Ishikawa (cell line): ENCODE measurements around the gene GRB7.

Source experiments
- CEBPB ChIP-seq: IDR thresholded peaks from 2 replicates; pipeline ENCODE4 v1.6.1; 2012
- CREB1 ChIP-seq: IDR thresholded peaks from 2 replicates; pipeline ENCODE4 v1.6.1; 2012; ENCODE audit warnings: low read depth
- EGR1 ChIP-seq: IDR thresholded peaks from 2 replicates; pipeline ENCODE4 v1.6.1; 2012
- EP300 ChIP-seq: IDR thresholded peaks from 2 replicates; pipeline ENCODE4 v1.6.1; 2012; ENCODE audit warnings: borderline replicate concordance
- FOXM1 ChIP-seq: IDR thresholded peaks from 2 replicates; pipeline ENCODE4 v1.6.1; 2012; ENCODE audit warnings: low read depth, borderline replicate concordance
- MAX ChIP-seq: IDR thresholded peaks from 2 replicates; pipeline ENCODE4 v1.6.1; 2012
- NFIC ChIP-seq: IDR thresholded peaks from 2 replicates; pipeline ENCODE4 v1.6.1; 2012
- RAD21 ChIP-seq: IDR thresholded peaks from 2 replicates; pipeline ENCODE4 v1.6.1; 2012; ENCODE audit warnings: low read depth
- REST ChIP-seq: IDR thresholded peaks from 2 replicates; pipeline ENCODE4 v1.6.1; 2012; ENCODE audit warnings: low read depth, mild to moderate bottlenecking
- TAF1 ChIP-seq: IDR thresholded peaks from 2 replicates; pipeline ENCODE4 v1.6.1; 2012; ENCODE audit warnings: low read depth, mild to moderate bottlenecking
- TEAD4 ChIP-seq: IDR thresholded peaks from 2 replicates; pipeline ENCODE4 v1.6.1; 2012
- YY1 ChIP-seq: IDR thresholded peaks from 2 replicates; pipeline ENCODE4 v1.6.1; 2012; ENCODE audit warnings: low read depth
- ZBTB7A ChIP-seq: IDR thresholded peaks from 2 replicates; pipeline ENCODE4 v1.6.1; 2012; ENCODE audit warnings: low read depth
- TF ChIP-seq, protein P1 (sequence below): IDR thresholded peaks from 2 replicates; pipeline ENCODE4 v1.6.1; 2012

DNA sequence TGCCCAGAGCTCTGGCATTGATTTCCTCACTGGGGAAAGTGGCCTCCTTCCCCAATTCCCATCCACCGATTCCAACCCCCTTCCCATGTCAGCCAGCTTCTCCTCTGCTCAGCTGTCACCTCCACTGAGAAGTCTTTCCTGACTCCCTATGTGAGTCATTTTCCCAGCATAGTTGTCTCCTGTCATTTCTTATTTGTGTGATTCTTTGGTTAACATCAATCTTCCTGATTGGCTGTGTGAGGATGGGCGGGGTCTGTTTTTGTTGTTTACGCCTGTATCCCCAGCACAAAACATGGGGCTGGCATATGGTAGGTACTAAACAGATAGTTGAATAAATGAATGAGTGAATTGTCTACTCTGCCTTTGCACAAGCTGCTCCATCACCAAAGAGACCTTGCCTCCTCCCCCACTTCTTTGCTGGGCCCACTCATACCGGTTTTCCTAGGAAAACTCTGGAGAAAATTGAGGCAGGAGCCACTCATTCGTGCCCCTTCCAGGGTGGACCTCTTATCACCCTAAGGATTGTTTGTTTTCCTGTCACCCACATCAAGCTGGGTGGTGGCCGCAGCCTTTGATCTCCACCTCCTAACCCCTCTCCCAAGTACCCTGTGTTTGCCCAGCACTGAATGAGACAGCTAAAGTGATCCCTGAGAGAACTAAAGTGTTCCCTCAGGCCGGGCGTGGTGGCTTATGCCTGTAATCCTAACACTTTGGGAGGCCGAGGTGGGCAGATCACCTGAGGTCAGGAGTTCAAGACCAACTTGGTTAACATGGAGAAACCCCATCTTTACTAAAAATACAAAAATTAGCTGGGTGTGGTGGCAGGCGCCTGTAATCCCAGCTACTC lies 1.2 kb upstream of the GRB7 start:
- TF ChIP-seq MAX = no peak
- TF ChIP-seq RAD21 = no peak
- no peak for TF ChIP-seq TEAD4
- no peak for TF ChIP-seq EP300
- no peak for TF ChIP-seq REST
- TF ChIP-seq NFIC = no peak
- TF ChIP-seq EGR1 = no peak
- TF ChIP-seq FOXM1 = no peak
- no peak for TF ChIP-seq TAF1
- no peak for TF ChIP-seq YY1
- no peak for TF ChIP-seq CREB1
- TF ChIP-seq CEBPB = no peak
- TF ChIP-seq, protein P1, sequence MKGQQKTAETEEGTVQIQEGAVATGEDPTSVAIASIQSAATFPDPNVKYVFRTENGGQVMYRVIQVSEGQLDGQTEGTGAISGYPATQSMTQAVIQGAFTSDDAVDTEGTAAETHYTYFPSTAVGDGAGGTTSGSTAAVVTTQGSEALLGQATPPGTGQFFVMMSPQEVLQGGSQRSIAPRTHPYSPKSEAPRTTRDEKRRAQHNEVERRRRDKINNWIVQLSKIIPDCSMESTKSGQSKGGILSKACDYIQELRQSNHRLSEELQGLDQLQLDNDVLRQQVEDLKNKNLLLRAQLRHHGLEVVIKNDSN = no peak
- no peak for TF ChIP-seq ZBTB7A
